HepG2 (cell line): Measurements from ENCODE around the gene FGF9. TPM values are rescaled to one million over a fixed set of nuclear protein-coding genes. Genes with fewer than 3 reads are reported as not detected.

Experiments
- AHDC1 ChIP-seq: sonication (generic); formaldehyde crosslinking; IDR thresholded peaks from 2 replicates; pipeline ENCODE4 v1.5.1; 2020; ENCODE audit warnings: mild to moderate bottlenecking, missing genetic modification reagents, borderline replicate concordance
- ELF3 ChIP-seq: IDR thresholded peaks from 2 replicates; pipeline ENCODE4 v1.6.1; 2016; ENCODE audit warnings: missing genetic modification reagents, missing compliant biosample characterization
- ETV5 ChIP-seq: IDR thresholded peaks from 2 replicates; pipeline ENCODE4 v1.6.1; 2018; ENCODE audit warnings: missing biosample characterization, missing genetic modification reagents, inconsistent platforms, borderline replicate concordance
- GPN1 ChIP-seq: sonication (generic); formaldehyde crosslinking; IDR thresholded peaks from 2 replicates; pipeline ENCODE4 v1.5.1; 2020; ENCODE audit warnings: missing genetic modification reagents, borderline replicate concordance
- HCFC1 ChIP-seq: fragments of 150-350 bp; IDR thresholded peaks from 2 replicates; pipeline ENCODE4 v1.6.1; 2014; ENCODE audit warnings: low read depth, low read length
- HDAC1 ChIP-seq: sonication (generic); formaldehyde crosslinking; IDR thresholded peaks from 2 replicates; pipeline ENCODE4 v1.5.1; 2020; ENCODE audit warnings: mild to moderate bottlenecking, missing genetic modification reagents
- HIC2 ChIP-seq: sonication (generic); formaldehyde crosslinking; IDR thresholded peaks from 2 replicates; pipeline ENCODE4 v1.9.0; 2022; ENCODE audit warnings: low read depth, missing genetic modification reagents
- HOXA9 ChIP-seq: sonication (generic); formaldehyde crosslinking; IDR thresholded peaks from 2 replicates; pipeline ENCODE4 v1.8.1; 2022; ENCODE audit warnings: missing genetic modification reagents, mild to moderate bottlenecking, moderate library complexity, borderline replicate concordance
- MTA1 ChIP-seq: sonication (generic); formaldehyde crosslinking; IDR thresholded peaks from 2 replicates; pipeline ENCODE4 v1.4.0; 2020; ENCODE audit warnings: missing genetic modification reagents, mild to moderate bottlenecking, borderline replicate concordance
- NFIC ChIP-seq: IDR thresholded peaks from 2 replicates; pipeline ENCODE4 v1.6.1; 2012; ENCODE audit warnings: mild to moderate bottlenecking, low read length, inconsistent platforms
- ZFYVE20 ChIP-seq: sonication (generic); formaldehyde crosslinking; IDR thresholded peaks from 2 replicates; pipeline ENCODE4 v1.8.0; 2023; ENCODE audit warnings: low read depth, mild to moderate bottlenecking, moderate library complexity, missing genetic modification reagents, borderline replicate concordance
- ZGPAT ChIP-seq: IDR thresholded peaks from 2 replicates; pipeline ENCODE4 v1.6.1; 2016; ENCODE audit warnings: mild to moderate bottlenecking
- ZNF136 ChIP-seq: sonication (generic); formaldehyde crosslinking; IDR thresholded peaks from 2 replicates; pipeline ENCODE4 v1.8.1; 2022; ENCODE audit warnings: low read depth, mild to moderate bottlenecking, moderate library complexity, missing genetic modification reagents
- ZNF251 ChIP-seq: sonication (generic); formaldehyde crosslinking; IDR thresholded peaks from 2 replicates; pipeline ENCODE4 v1.9.0; 2021; ENCODE audit warnings: mild to moderate bottlenecking, missing genetic modification reagents
- ZNF563 ChIP-seq: sonication (generic); formaldehyde crosslinking; IDR thresholded peaks from 2 replicates; pipeline ENCODE4 v1.8.0; 2022; ENCODE audit warnings: mild to moderate bottlenecking, moderate library complexity, missing genetic modification reagents
- ZSCAN29 ChIP-seq: sonication (generic); formaldehyde crosslinking; conservative IDR thresholded peaks from 2 replicates; pipeline ENCODE4 v1.4.0; 2020; ENCODE audit warnings: mild to moderate bottlenecking, missing genetic modification reagents
- polyA plus RNA-seq, 8 experiments: library from polyadenylated mRNA; depleted of rRNA in 3 of 8; stranded (reverse) in 7 of 8; unstranded in 1 of 8; fragments of >200 nt; fragmentation: Illumina TruSeq in 4 of 8; extraction: Trizol in 4 of 8; gene quantifications; 2 replicates each; pipeline versions ENCODE4 v1.2.1 to v1.2.3, GENCODE V29; 2011 to 2016; ENCODE audit warnings: low read depth in 4 of 8, missing spikeins in 1 of 8, mixed read lengths in 1 of 8; ENCODE audit not compliant: insufficient read depth in 1 of 8
- total RNA-seq, 5 experiments: library from RNA; depleted of rRNA; stranded (reverse); fragments of >200 nt; fragmentation: Illumina TruSeq; extraction: Trizol; gene quantifications; 2 replicates each; pipeline ENCODE4 v1.2.3, GENCODE V29; 2016; ENCODE audit warnings: low read depth in 1 of 5
- TF ChIP-seq, protein P1 (sequence below): sonication (generic); formaldehyde crosslinking; IDR thresholded peaks from 2 replicates; pipeline ENCODE4 v1.5.1; 2020; ENCODE audit warnings: missing genetic modification reagents, mild to moderate bottlenecking, borderline replicate concordance
- TF ChIP-seq, protein P2 (sequence below): IDR thresholded peaks from 2 replicates; pipeline ENCODE4 v1.6.1; 2016; ENCODE audit warnings: missing compliant biosample characterization, missing genetic modification reagents, borderline replicate concordance

FGF9 gene
- total and polyA plus RNA-seq, 2 of the 13 experiments (the other 11 are each of a cell fraction or from before 2014, with no cell fraction given), result not detected

DNA sequence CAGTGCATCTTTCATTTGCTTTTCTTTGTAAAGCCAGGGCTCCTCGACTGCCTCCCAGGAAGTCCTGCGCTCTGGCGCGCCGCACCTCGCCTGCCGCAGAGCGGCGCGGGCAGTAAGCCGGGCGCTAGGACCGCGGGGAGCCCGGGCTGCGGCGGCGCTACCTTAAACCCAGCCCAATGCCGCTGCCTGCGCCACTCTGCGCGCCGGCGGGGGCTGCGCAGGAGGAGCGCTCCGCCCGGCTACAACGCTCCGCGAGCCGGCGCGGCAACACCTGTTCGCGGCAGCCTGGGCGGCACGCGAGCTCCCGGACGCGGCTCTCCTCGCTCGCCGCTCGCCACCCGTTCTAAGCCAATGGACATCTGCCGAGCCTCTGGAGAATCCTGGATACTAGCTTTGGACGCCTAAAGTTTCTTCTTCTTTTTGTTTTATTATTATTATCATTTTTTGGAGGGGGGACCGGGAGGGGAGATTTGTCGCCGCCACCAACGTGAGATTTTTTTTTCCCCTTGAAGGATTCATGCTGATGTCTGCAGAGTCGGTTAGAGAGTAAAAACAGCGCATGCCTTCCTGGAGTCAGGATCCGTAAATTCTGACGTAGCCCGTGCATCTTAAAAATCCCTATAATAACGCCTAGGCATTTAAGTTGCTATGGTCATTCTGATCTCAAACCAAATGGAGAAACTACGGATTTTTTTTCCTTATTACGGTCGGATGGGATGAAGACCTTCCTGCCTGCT is at the start of gene FGF9 (continued):
- TF ChIP-seq AHDC1 (no peak), ZSCAN29 (CRISPR knock-in tag) (no peak), GPN1 (CRISPR knock-in tag) (no peak), ELF3 (CRISPR knock-in tag) (0 out of 2 replicates have a peak, but pooled peaks have one; percentile 16), ZNF251 (no peak), MTA1 (peak; percentile 31; the same call in 1 of the 2 replicates), ZNF136 (CRISPR knock-in tag) (no peak), HDAC1 (CRISPR knock-in tag) (peak; percentile 41; the same call in 1 of the 2 replicates), HIC2 (CRISPR knock-in tag) (no peak), NFIC (no peak), ZNF563 (CRISPR knock-in tag) (no peak), HCFC1 (no peak), HOXA9 (CRISPR knock-in tag) (peak; percentile 32; the same call in 1 of the 2 replicates), ZGPAT (CRISPR knock-in tag) (peak; percentile 29; the same call in 1 of the 2 replicates), ZFYVE20 (CRISPR knock-in tag) (no peak), ETV5 (CRISPR knock-in tag) (no peak)
- TF ChIP-seq, protein P1, sequence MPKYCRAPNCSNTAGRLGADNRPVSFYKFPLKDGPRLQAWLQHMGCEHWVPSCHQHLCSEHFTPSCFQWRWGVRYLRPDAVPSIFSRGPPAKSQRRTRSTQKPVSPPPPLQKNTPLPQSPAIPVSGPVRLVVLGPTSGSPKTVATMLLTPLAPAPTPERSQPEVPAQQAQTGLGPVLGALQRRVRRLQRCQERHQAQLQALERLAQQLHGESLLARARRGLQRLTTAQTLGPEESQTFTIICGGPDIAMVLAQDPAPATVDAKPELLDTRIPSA (CRISPR knock-in tag), result no peak
- TF ChIP-seq, protein P2, sequence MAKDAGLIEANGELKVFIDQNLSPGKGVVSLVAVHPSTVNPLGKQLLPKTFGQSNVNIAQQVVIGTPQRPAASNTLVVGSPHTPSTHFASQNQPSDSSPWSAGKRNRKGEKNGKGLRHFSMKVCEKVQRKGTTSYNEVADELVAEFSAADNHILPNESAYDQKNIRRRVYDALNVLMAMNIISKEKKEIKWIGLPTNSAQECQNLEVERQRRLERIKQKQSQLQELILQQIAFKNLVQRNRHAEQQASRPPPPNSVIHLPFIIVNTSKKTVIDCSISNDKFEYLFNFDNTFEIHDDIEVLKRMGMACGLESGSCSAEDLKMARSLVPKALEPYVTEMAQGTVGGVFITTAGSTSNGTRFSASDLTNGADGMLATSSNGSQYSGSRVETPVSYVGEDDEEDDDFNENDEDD (CRISPR knock-in tag), result peak; percentile 72; the same call in 1 of the 2 replicates
